ENCODE results near the gene ESYT3.

DNA sequence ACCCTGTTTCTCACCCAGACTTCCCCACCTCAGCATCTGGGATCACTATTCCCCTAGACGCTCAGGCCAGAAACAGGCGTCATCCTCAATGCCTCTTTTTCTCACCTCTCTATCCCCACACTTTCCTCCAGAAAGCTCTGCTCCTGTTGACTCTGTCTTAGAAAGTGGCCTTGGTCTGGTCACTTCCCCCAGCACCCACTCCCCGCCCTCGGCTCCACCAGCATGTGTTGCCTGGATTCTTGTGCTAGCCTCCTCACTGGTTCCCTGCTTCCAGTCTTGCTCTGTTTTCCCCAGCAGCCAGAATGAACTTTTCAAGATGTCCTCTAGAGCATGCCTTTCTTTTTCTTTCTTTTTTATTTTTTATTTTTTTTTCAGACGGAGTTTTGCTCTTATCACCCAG is 39.7 kb upstream of the ESYT3 start:
- TF ChIP-seq CTCF (IDR thresholded peaks at IDR 0.05), result no peak
- no peak for TF ChIP-seq POLR2A (IDR thresholded peaks at IDR 0.05)
- TF ChIP-seq EP300 (IDR thresholded peaks at IDR 0.05), result no peak
